ENCODE measurements around the gene TRIOBP. TPM values are rescaled to one million over a fixed set of nuclear protein-coding genes. Genes with fewer than 3 reads are reported as not detected.

The TRIOBP gene
- total and polyA plus RNA-seq, 12 donors, result 34.7 to 115 (median 82.4) TPM

DNA sequence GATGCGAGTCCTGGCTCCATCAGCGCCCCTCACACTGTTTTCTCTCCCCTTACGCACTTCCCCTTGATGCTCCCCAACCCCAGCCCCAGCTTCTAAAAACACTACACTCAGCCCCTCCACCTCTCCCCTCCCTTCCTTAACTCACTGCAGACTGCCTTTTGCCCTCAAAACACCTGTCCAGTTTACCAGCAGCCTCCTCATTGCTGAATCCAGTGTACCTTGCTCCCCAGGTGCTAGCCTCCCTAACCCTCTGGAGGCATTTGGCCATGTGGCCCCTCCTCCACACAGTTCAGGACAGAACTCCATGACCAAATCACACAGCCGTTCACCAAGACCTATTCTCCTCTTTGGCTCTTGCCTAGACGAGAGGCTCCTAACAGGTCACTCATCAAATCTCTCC, 123.5 kb downstream of the TRIOBP start:
- H3K36me3 ChIP-seq, result peaks cover 0 to 10% (median 0%) of the 10 kb centered on the region in 9 donors
- TF ChIP-seq, protein P1, sequence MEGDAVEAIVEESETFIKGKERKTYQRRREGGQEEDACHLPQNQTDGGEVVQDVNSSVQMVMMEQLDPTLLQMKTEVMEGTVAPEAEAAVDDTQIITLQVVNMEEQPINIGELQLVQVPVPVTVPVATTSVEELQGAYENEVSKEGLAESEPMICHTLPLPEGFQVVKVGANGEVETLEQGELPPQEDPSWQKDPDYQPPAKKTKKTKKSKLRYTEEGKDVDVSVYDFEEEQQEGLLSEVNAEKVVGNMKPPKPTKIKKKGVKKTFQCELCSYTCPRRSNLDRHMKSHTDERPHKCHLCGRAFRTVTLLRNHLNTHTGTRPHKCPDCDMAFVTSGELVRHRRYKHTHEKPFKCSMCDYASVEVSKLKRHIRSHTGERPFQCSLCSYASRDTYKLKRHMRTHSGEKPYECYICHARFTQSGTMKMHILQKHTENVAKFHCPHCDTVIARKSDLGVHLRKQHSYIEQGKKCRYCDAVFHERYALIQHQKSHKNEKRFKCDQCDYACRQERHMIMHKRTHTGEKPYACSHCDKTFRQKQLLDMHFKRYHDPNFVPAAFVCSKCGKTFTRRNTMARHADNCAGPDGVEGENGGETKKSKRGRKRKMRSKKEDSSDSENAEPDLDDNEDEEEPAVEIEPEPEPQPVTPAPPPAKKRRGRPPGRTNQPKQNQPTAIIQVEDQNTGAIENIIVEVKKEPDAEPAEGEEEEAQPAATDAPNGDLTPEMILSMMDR (IDR thresholded peaks at IDR 0.05), result no peak
- no peak overlapping the region for H3K4me3 ChIP-seq
- H3K27me3 ChIP-seq, result peaks cover 0 to 57% (median 39%) of the 10 kb centered on the region in 7 donors
- WGBS, 2 donors, result 89 to 93% methylated on average over 5 of the region's 5 CpGs
- ATAC-seq, result no peak
- peaks cover 4 to 25% (median 21%) of the 10 kb centered on the region in 9 donors for H3K4me1 ChIP-seq
- no peak for DNase-seq
- H3K27ac ChIP-seq, result no peak overlapping the region
- H3K9me3 ChIP-seq, result no peaks in the 10 kb centered on the region
- intact Hi-C loops (cut with DNase I), result loop anchor here in 1 of 10 donors (5.0 kb wide), 1 partner anchor 137 kb away; no protein-coding TSS in a partner anchor

DNA sequence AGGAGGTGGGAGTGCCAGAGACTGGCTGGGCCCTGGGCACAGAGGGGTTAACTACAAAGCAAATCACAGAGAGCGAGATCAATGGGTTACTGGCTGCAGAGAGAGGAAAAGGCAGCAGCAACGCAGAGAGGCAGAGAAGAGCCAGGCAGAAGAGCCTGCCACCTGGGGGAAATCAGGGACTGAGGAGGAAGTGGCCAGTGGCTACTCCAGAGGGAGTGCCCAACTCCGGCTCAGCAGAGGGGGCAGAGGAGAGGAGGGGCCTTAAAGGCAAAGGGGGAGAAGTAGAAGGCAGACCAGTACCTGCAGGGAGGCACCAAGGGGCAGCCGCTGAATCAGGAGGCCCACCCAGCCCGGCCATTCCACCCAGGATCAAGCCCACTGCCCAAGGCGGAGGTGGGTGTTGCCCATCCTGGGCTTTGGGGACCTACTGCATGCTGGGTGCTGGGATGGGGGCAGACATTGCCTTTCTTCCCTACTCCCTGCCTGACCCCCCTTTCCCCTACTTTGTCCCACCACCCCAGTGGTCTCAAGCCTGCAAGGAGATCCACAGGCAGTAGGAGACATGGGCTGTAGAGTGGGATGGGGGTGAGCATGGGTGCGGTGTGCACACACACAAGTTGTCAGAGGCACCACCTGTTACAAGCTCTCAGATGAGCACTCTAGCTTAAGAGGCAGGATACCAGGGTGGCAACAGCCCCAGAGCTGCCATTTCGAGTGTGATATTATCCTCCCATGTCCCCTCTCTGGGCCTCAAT, 125.4 kb downstream of the TRIOBP start:
- no peaks in the 10 kb centered on the region for H3K9me3 ChIP-seq
- intact Hi-C loops (cut with DNase I), result loop anchor here in 1 of 10 donors (5.0 kb wide), 1 partner anchor 135 kb away; no protein-coding TSS in a partner anchor
- TF ChIP-seq, protein P1 (IDR thresholded peaks at IDR 0.05), result no peak
- ATAC-seq, result no peak
- no peak overlapping the region for H3K4me3 ChIP-seq
- peaks cover 4 to 37% (median 26%) of the 10 kb centered on the region in 9 donors for H3K4me1 ChIP-seq
- H3K36me3 ChIP-seq, result no peaks in the 10 kb centered on the region
- no peak overlapping the region for H3K27ac ChIP-seq
- H3K27me3 ChIP-seq, result peaks cover 0 to 57% (median 39%) of the 10 kb centered on the region in 7 donors
- no peak for DNase-seq
- 56 to 59% methylated on average over 8 of the region's 8 CpGs for WGBS, 2 donors

DNA sequence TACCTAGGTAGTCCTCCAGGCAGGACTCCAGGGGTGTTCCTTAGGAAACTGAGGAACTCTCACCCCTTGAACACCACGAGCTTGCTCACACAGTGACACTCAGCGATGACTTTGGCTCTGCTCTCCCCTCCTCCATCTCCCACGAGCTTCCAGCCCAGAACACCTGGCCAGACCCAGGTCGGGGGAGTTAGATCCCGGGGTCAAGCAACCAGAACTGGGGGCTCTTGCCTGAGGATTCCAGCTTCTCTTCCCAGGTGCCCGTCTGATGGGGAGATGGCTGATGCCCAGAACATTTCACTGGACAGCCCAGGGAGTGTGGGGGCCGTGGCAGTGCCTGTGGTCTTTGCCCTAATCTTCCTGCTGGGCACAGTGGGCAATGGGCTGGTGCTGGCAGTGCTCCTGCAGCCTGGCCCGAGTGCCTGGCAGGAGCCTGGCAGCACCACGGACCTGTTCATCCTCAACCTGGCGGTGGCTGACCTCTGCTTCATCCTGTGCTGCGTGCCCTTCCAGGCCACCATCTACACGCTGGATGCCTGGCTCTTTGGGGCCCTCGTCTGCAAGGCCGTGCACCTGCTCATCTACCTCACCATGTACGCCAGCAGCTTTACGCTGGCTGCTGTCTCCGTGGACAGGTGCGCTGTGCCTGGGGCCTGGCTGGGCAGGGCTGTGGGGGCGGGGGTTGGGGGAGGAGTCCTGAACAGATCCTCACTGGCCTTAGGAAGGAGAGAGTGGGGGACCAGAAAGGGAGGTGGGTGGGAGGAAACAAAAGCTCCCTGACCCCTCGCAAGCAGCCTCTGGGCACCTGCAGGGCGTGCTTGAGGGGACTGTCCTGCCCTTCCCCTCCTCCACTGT, 126.5 kb downstream of the TRIOBP start, which contains the start of gene GALR3:
TSS of gene GALR3 (plus strand) at position 249 of the 852 bp plus-strand sequence. CDS start at position 274, 25 bp downstream.
- intact Hi-C loops (cut with DNase I), result loop anchor here in 1 of 10 donors (5.0 kb wide), 1 partner anchor 134 kb away; no protein-coding TSS in a partner anchor
- no peak within 1 kb of the TSS for H3K4me3 ChIP-seq
- H3K27me3 ChIP-seq, result peaks cover 0 to 50% (median 39%) of the 10 kb centered on the region in 7 donors
- H3K36me3 ChIP-seq, result peaks cover 0 to 1% (median 0%) of the 10 kb centered on the region in 9 donors
- TF ChIP-seq, protein P1 (IDR thresholded peaks at IDR 0.05), result no peak
- no peak for DNase-seq
- ATAC-seq, result no peak
- no peak within 1 kb of the TSS for H3K27ac ChIP-seq
- peaks cover 2 to 29% (median 17%) of the 10 kb centered on the region in 9 donors for H3K4me1 ChIP-seq
- 68 to 75% methylated on average over 21 of the region's 21 CpGs for WGBS, 2 donors
- H3K9me3 ChIP-seq, result no peaks in the 10 kb centered on the region
